ENCODE results near the gene CHPF.

The CHPF gene

DNA sequence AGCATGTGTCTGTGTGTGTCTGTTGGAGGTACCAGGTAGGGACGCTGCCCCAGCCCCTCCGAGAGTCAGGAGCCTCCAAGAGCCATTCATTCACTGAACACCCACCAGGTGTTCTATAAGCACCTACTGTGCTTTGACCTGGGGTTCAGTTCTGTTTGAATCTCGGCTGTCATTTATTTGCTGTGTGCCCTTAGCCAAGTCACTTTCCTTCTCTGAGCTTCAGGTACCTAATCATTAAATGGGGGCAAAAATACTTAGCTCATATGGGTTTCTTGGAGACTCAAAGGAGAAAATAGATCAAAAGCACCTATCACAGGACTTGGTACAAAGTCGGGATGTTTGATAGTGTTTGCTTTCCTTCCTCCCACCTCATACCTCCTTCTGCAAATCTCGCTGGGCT, 16.1 kb downstream of the CHPF start:
- no peak for DNase-seq

DNA sequence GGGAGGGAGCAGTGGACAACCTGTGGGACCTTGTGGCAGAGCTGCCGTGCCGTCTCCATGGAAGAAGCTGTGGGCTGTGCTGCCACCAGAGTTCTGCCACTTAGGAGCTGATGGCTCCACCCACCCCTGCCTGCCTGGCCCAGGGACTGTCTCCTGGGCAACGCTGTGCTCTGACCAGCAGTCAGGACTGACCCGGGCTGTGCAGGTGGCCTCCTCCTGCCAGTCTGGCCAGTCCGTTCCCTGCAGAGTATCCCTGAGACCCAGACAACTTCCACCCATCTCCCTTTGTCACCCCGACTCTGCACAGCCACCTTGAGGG, 16.6 kb downstream of the CHPF start:
- no peak for DNase-seq

DNA sequence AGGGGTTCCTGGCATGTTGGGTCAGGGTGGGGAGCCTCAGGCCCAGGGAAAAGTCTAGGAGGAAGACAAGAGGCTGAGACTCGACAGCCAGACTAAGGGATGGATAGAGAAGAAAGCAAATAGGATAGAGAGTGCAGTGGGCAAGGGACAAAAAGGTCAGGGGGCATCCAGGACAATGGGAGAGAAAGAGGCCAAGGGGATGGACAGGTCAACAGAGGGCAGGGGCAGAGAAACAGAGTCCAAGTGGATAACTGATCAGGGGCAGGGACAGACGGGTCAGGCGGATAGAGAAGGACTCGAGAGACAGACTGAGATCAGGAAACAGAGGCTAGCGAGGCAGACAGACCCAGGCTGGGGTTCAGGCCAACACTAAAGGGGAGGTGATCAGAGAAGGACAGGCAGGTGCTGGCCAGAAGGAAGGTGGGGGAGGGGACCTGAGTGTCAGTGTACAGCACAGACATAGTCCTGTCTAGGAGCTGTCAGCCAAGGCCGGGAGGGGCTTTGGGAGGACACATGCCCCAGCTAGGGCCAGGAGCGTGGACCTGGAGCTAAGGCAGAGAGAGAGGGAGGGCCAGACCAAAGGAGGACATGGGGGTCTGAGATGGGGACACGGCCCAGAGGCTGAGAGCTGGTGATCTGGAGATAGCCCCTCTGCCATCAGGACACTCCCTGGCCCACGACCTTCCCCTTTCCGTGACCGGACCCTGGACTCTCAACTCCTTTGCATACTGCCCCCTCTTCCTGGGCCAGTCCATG, 17.1 kb downstream of the CHPF start:
- no peak for DNase-seq

DNA sequence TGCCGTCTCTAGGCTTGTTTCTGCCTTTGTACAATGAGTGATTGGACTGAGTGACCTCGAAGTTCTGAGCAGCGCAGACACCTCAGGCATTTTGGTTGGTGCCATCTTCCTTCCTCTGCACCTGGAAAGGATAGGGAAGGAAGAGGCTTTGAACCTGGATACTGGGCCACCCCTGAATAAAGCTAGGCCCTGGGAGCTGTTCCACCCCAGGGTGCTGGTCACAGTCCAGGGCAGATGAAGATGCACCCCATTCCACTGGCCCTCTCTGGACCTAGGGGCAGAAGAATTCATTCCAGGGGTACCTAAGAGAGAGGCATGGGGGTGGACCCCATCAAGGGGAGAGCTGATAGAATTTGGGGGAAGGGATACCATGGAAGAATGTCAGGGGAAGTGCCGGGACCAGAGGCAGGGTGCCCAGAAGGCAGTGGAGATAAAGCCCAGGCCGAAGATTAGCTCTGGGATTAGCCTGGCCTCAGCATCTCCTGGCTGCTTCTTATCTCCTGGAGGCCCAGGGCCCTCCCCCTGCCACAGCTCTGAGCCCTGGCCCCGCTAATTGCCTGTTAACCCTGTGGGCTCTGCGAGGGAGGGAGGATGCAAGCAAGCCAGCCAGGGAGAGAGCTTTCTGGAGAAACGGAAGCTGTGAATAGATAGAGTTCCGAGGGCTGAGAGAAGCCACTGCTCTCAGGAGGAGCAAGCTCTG, 17.9 kb downstream of the CHPF start:
- DNase-seq = no peak

DNA sequence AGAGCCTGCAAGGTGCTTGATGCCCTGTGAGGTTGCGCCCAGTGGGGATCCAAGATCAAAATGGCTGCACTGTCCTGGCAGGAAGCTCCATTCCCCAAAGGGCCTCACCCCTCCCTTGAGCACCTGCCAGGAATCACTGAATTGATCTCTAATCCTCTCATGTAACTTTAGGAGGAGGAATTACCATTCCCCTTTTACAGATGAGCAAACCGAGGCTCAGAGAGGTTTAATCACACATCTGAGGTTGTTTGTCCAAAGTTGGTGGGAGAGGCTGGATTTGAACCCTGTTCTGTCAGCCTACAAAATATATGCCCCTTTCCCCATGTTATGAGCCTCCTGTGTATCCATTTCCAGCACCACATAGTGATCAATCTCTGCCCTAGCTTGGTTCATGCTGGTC, 18.8 kb downstream of the CHPF start:
- DNase-seq = no peak

DNA sequence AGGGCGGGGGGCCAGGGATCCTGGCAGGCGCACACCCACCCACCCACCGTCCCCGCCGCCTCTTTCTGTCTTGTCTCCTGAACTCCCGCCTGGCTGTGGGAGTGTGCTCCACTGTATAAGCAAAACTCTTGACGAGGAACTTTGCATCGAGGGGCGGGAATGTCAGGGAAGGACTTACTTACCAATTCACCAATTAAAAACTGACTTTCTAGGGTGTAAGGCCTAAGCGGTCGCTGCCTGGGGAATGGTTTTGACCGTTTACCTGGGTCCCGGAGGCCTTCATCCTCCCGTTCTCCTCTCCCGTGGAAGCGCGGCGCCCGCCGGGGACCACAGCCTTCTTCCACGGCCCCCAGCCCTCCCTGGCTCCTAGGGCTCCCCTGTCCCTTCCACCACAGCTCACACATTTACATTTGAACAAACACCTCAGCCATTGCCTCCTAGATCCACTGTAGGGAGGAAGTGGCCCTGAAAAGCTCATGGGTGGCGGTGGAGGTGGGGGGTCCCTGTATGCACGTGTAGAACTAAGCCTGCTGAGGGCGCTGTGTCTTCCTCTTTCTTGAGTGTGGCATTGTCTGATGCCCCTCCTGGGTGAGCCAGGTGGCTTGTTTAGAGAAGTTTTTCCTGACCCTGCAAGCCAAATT, 20.5 kb downstream of the CHPF start:
- DNase-seq = no peak

DNA sequence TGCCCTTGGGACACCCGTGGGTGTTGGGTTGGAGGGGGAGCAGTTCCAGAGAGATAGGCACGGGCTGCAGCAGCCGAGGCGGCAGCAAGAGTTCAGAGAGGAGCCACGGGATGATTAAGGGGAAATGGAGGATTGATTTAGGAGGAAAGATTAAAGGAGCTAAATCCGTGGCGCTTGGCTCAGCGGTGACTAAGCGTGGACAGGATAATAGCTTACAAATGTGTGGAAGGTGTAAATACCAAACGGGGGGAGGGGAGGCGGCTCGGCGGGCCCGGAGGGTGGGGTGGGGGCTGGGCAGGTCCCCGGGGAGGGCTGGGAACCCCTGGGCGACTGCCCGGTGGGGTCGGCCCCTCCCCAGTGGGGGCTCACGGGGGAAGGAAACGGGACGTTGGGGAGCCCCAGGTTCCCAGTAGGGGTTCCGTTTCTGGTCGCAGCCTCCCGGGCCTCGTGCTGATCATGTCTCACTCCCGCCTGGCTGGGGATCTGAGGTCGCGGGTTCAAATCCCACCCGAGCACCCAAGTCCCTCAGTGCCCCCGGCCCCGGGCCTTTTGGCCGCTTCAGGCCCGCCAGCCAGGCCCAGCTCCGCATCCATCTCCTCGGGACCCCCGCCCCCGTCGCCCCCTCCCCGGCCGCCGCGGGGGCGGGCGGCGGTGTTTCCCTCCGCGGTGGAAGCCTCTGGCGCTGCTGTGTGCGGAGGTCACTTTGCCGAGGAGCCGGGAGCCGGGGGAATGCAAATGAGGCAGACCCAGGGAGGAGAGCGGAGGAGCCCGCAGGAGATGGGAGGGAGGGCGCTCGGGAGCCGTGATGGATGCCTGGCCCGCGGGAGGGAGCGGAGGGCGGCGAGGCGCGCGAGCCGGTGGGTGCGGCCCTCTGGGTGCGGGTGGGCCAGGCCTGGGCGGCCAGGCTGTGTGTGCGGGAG, 21.2 kb downstream of the CHPF start:
- DNase-seq = no peak

DNA sequence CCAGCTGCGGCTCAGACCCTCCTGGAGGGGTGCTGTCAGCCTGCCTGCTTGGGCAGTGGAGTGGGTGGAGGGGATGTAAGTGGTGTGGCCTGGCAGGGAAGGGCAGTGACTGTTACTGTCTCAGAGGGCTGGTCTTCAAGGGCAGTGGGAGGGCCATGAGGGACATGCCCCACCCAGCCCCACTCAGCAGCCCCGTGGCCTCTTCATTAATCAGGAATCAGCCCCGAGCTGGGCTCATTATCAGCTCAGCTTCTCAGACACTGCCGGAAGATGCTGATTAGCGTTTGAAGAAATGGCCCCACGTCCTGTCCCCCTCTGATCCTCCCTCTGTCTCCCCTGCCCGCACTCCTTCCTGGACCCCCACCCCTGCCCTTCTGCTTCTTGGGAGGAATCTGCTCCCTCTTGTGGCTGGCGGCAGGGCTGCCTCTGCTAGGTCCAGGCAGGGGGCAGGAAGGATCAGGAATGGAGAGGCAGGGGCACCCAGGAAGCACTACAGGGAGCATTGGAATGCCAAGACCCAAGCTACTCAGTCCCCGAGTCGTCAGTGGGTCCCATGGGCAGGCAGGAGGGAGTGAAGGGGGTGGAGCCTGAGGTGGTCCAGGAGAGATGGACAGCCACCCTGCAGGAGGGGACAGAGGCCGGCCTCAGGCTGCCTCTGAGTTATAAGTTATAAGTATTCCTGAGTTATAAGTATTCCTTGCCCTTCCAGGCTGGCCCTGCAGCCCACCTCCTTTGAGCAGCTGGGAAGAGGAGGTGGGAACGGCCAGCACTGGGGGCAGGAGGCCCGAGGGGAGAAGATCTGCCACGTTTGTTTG, 22.3 kb downstream of the CHPF start:
- no peak for DNase-seq

DNA sequence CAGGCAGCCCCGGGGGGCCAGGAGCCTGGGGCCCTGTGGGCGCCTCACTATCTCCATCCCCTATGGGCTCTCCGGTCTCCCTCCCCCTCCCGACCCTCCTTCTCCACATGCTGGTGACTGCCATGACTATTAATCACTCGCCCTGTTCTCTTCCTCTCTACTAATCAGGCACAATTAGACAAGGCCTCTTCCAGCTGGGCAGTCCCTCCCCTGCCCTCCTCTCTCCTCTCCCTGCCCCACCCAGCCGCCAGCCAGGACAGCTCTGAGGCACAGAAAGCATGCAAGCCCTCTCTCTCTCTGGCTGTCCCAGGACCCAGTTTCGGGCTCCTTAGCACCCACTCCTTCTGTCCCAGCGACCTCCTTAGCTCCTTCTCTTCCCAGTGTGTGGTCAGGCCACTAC, 23.5 kb downstream of the CHPF start:
- DNase-seq = no peak

DNA sequence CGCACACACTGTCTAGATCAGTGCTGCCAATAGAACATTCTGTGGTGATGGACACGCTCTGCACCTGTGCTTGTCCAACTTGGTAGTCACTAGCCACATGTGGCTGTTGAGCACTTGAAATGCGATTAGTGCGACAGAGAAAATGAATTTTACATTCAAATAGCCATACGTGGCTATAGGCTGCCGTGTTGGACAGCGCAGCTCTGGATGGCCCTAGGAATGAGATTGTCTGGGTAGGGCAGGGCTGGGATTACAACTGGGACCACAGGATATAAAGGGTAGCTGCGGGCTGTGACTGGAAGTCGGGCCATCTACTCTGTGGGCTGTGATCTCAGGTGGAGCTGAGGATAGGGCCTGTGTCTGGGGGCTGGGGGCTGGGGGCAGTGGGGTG, 24.1 kb downstream of the CHPF start:
- no peak for DNase-seq

DNA sequence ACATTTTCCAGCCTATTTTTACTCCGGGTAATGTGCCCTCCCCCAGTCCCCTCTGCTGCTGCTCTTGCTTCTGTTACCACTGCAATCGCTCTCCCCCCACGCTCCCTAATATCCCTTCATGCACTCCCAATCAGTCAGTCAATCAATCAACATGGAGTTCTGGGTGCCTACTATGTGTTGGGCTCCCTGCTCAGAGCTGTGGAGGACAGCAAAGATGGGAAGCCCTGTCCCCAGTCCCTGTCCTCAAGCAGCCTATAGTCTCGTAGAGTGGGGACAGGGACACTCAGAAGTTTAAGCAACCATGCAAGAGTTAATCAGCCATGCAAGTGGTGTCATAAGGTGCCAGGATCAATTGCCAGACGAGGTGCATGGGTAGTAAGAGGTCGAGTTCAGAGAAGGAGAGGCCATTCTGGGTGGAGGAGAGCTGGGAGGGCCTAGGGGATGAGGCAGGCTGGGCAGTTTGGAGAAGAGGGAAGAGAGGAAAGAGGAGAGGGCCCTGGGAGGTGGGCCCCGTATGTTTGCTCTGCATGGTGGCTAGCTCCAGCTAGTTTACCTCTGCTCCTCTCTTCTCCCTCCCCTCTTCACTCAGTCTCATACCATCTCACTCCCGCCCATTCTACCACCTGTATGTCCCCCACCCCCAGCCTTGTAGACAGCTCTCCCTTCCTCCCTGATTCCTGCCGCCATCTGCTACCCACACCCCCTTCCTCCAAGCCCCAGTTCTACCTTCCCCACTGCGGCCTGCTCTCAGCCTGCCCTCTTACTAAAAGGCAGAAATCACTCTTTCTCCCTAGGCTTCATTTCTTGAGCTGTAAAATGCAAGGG, 25.4 kb downstream of the CHPF start:
- DNase-seq = no peak

DNA sequence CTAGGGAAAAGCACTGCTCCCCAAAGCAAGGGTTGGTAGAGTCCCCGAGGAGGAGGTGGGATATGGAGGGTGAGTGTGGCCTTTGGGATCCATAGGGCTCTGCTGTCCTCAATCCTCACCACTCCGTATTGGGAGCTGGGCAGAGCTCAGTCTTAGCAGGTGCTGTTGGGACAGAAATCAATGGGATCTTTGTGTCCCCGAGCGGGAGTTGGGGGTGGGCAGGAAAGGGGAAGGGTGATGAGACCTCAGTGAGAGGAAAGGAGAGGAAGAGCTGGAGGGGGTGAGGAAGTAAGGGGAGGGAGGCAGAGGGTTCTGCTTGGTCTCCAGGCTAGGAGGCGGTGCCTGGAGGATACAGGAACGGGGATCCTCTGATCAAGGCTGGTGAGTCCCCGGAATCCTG, 26.7 kb downstream of the CHPF start:
- no peak for DNase-seq

DNA sequence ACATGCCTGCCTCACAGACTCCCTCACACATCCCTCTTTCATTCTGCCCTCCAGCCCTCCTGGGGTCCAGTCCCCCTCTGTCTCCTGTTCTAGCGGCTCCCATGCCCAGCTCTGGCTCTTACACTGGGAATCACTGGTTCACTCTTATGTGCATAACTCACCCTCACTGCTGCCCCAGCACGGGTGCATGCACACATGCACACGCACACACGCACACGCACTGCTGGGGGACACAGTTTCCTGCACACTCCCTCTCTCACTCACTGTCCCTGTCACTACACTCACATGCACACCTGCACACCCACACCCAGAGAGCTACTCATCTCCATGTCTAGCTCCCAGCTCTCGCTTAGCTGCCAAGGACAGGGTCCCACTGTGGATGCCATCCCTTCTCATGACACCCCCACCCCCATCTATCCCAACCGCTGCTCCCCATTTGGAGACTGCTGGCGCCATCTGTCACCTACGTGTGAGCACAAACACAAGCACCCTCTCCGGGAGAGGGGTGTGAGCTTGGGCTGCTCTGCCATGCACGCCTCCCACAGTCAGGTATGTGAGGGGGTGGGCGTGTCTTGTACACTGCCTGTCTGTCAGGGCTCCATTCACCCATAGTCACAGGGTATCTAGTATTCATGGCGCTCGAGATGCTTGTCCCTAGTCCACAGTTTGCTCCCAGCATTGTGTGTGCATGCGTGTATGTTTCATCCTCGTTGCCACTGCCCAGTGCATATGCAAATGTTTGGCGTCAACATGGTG, 27.6 kb downstream of the CHPF start:
- no peak for DNase-seq

DNA sequence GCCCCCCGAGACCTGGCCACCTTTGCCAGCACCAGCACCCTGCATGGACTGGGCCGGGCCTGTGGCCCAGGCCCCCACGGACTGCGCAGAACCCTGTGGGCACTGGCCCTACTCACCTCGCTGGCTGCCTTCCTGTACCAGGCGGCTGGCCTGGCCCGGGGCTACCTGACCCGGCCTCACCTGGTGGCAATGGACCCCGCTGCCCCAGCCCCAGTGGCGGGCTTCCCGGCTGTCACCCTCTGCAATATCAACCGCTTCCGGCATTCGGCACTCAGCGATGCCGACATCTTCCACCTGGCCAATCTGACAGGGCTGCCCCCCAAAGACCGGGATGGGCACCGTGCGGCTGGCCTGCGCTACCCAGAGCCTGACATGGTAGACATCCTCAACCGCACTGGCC, 28.8 kb downstream of the CHPF start:
- DNase-seq = no peak

DNA sequence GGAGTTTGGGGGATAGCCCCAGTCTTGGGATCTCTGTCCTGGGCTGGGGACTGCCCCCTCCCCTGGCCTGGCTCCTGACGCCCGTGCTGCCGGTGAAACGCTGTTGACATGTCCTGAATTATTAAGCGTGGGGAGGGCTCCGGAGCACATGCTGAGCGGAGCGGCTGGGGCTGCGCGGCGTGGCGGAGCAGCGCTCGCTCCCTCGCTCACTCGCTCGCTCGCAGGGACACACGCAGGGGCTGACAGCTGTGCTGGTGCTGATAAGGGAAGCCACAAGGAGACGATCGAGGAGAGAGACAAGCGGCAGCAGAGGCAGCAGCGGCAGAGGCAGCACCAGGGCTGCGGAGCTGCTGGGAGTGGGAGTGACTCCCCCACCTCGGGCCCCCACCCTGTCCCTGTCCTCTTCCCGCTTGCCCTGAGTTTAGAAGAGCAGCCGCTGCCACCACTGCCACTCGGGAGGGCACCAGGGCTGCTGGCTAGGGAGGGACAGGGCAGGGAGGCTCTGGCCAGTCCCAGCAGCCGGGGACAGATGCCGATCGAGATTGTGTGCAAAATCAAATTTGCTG, 29.3 kb downstream of the CHPF start, which contains the start of gene ASIC4:
Gene ASIC4 (plus strand): TSS at position 287 of the 566 bp plus-strand sequence. CDS start 243 bp downstream, at position 530.
- DNase-seq = no peak

DNA sequence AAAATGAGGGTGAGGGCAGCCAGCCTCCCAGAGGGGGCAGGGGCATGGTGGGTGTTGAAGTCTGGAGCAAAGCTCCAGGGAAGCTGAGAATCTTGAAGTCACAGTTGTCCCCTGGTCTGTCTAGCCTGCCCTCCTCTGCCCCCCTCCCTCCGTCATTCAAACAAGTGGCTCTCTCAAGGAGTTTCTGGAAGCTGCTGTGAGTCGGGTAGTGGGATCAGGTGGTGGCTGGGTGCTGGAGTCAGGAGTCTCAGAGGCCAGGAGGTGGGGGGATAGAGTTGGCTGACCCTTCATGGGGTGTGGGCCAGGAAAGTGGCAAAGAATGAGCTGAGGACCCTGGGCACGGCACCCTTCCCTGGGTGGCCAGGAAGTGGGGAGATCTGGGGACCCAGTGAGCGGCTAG, 29.8 kb downstream of the CHPF start:
- no peak for DNase-seq

DNA sequence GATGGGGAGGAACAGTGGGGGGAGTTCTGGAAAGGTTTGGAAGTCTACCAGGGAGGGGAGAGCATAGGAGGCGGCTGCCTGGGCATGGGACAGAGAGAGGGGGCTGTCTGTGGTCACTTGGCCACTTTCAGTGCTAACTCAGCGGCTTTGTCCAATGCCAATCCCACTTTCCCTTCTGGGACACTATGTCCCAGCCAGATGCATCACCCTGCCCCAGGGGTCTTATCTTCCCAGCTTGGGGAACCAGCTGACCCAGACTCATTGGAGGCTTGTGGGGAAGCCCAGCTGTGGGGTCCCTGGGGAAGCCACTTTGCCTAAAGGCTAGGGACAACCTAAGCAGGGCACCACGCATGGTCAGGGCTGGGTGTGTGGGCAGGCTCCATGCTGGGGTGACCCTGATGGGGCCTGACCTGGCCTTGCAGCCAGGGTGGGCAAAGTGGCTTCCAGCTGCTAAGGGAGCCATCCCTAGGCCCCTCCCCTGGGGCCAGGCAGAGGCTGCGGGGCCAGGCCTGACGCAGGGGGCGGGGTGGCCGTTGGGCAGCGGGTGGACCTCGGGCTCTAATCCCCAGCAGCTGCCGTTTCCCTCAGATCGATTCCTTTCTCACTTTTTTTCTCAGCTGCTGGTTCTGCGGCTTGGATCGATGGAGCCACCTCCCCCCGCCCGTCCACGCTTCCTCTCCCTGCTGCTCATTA, 30.9 kb downstream of the CHPF start:
- no peak for DNase-seq

DNA sequence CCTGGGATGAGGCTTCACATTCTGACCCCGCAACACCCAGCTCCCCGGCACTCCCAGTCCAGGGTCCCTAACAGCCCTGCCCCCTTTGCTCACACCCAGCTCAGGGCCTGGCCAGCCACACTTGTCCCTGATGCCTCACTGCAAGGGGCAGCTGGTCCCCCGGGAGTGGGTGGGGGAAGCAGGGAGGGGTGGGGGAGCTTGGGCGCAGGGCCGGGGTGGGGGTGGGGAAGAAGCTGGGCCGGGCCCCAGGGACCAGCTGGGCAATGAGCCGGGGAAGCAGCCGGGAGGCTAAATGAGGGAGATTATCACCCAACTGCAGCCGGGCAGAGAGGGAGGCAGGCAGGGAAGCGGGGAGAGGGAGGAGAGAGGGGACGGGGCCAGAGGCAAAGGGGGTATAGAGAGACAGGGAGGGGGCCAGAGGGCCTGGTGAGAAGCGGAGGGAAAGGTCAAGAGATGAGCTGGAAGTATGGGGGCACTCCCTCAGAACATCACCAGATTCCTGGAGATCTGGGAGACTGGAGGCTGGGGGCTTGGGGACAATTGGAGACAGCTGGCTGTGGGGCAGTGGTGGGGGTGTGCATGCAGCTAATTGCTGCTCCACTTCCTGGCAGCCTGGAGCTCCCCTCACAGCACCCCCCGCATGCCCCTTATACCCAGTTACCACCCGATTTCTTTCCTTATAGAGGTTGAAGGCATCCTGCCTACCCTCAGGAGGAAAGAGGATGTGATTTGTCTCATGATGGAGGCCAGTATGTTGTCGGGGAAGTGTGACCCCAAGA, 31.9 kb downstream of the CHPF start:
- DNase-seq = no peak

All from CD4-positive, alpha-beta T cell treated with Interleukin-17A for 4 hours (primary cell).